NT2/D1 (cell line): ENCODE data around the gene MALRD1.

Experiments
- DNase-seq: peaks from one replicate; pipeline ENCODE4 v3.0.0-alpha.2; 2011; ENCODE audit warnings: low read depth, low spot score
- H3K27me3 ChIP-seq: 2 replicates; pipeline ENCODE4 v1.6.0; 2011; ENCODE audit warnings: mild to moderate bottlenecking; ENCODE audit not compliant: insufficient read length, insufficient read depth
- H3K36me3 ChIP-seq: 2 replicates; pipeline ENCODE4 v1.6.1; 2011; ENCODE audit warnings: mild to moderate bottlenecking, low read length, mixed read lengths; ENCODE audit not compliant: insufficient read depth, insufficient read length
- H3K4me1 ChIP-seq: 2 replicates; pipeline ENCODE4 v1.5.1; 2011; ENCODE audit not compliant: insufficient read depth, insufficient read length
- H3K4me3 ChIP-seq: 2 replicates; pipeline ENCODE4 v1.5.1; 2011; ENCODE audit warnings: low read depth; ENCODE audit not compliant: insufficient read length
- H3K9ac ChIP-seq: 2 replicates; pipeline ENCODE4 v1.6.0; 2011; ENCODE audit warnings: low read depth; ENCODE audit not compliant: insufficient read length
- H3K9me3 ChIP-seq: 2 replicates; pipeline ENCODE4 v1.5.1; 2011; ENCODE audit warnings: mild to moderate bottlenecking, low read length; ENCODE audit not compliant: insufficient read depth
- SUZ12 ChIP-seq: IDR thresholded peaks from 2 replicates; pipeline ENCODE4 v1.6.1; 2011; ENCODE audit not compliant: insufficient read length, insufficient read depth; ENCODE audit errors: extremely low read depth
- YY1 ChIP-seq: IDR thresholded peaks from 2 replicates; pipeline ENCODE4 v1.6.1; 2011; ENCODE audit not compliant: insufficient read length, insufficient read depth
- ZNF274 ChIP-seq: IDR thresholded peaks from 2 replicates; pipeline ENCODE4 v1.6.1; 2011; ENCODE audit warnings: mild to moderate bottlenecking, low read depth, low read length

The MALRD1 gene

DNA sequence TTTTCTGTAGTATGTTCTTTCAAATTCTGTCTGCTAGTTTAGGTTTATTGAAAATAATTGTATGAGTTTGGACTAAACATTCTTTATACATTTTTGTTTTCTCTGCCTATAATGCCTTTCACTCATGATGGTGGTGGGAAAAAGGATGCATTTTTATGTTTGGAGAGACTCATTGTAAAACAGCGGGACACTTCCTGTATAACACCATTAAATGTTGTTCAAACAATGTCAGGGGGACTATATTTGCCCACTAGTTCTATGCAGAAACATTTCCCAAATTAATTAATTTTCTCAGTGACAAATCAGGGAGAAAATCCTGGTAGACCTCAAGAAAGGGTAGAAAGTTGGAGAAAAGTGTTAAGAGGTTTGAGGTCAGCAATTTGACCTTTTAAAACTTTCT lies 207.7 kb downstream of the MALRD1 start:
- TF ChIP-seq ZNF274 (no peak), YY1 (no peak), SUZ12 (no peak)
- H3K4me3 ChIP-seq: no peak overlapping the region
- no peaks in the 10 kb centered on the region for H3K4me1 ChIP-seq
- H3K27me3 ChIP-seq: no peaks in the 10 kb centered on the region
- H3K9me3 ChIP-seq: no peaks in the 10 kb centered on the region
- DNase-seq: no peak
- no peak overlapping the region for H3K9ac ChIP-seq
- H3K36me3 ChIP-seq: no peaks in the 10 kb centered on the region

DNA sequence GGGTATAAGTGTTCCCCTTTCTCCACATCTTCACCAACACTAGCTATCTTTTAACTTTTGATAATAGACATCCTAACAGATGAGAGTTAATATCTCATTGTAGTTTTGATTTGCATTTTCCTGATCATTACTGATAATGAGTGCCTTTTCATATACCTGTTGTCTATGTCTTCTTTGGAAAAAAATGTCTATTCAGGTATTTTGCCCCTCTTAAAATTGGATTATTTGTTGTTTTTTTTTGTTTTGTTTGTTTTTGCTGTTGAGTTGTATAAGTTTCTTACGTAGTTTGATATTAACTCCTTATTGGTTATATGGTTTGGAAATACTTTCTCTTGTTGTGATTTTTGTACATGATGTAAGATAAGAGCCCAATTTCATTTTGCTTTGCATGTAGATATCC lies 214.7 kb downstream of the MALRD1 start:
- no peaks in the 10 kb centered on the region for H3K36me3 ChIP-seq
- no peaks in the 10 kb centered on the region for H3K9me3 ChIP-seq
- no peaks in the 10 kb centered on the region for H3K4me1 ChIP-seq
- H3K4me3 ChIP-seq: no peak overlapping the region
- DNase-seq: no peak
- H3K9ac ChIP-seq: no peak overlapping the region
- TF ChIP-seq SUZ12: no peak
- TF ChIP-seq ZNF274: no peak
- TF ChIP-seq YY1: no peak
- H3K27me3 ChIP-seq: no peaks in the 10 kb centered on the region

DNA sequence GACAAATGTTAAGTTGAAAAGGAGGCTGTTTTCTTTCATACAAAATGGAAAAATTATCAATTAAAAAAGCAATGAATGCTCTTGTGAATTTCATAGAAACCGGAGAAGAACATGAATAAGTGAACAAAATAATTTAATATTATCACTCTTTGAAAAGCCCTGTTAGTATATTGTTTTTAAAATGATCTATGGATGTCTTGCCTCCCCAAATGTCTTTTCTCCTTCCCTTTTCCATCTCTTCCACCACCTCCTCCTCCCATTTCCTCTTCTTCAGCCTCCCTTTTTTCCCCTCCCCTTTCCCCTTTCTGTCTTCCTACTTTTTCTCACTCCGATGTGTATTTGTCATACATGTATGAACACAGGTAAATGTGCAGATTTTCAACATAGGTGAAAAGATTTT lies 234.7 kb downstream of the MALRD1 start:
- no peaks in the 10 kb centered on the region for H3K9me3 ChIP-seq
- no peak overlapping the region for H3K4me3 ChIP-seq
- DNase-seq: no peak
- TF ChIP-seq YY1 (no peak), SUZ12 (no peak), ZNF274 (no peak)
- no peaks in the 10 kb centered on the region for H3K27me3 ChIP-seq
- H3K9ac ChIP-seq: no peak overlapping the region
- no peaks in the 10 kb centered on the region for H3K4me1 ChIP-seq
- H3K36me3 ChIP-seq: no peaks in the 10 kb centered on the region

DNA sequence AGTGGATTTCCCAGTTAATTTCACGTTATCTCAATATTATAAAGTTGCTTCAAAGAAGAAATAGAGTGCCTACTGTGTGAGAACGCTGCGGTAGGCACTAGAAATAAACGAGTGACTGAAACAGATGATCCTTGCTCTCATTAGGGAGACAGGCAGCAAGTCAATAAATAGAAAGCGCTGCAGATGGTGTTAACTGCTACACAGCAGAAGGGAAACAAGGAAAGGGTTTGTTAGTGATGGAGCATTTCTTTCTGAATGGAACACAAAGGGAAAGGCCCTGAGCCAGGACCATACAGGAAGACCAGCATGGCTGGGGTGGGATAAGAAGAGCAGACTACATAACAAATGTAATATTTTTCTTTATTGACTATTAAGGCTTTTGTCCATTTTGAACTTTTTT lies 235.2 kb downstream of the MALRD1 start:
- no peak for DNase-seq

DNA sequence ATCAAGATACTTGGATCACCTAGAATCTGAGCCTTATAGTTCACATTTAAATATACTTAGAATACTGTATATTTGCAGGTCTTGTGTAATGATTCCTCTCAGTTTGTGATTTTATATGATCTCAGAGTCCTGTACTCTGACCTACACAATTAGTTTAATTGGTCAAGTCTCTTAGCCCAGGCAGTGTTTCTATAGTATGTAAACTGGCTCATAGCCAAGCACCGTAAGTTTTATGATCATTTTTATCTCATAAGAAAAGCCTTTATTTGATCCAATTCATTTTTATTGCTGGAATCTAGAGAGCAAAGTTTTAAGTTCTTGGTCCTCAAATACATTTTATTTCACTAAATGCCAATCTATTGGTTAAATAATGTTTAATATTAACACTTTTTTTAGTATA lies 242.2 kb downstream of the MALRD1 start:
- Histone ChIP-seq H3K27me3 (no peaks in the 10 kb centered on the region), H3K36me3 (no peaks in the 10 kb centered on the region), H3K9ac (no peak overlapping the region), H3K4me1 (no peaks in the 10 kb centered on the region), H3K4me3 (no peak overlapping the region), H3K9me3 (no peaks in the 10 kb centered on the region)
- DNase-seq: no peak
- no peak for TF ChIP-seq YY1
- no peak for TF ChIP-seq SUZ12
- TF ChIP-seq ZNF274: no peak

More for the DNA sequence above, 235.2 kb downstream of the MALRD1 start:
- Histone ChIP-seq H3K36me3 (no peaks in the 10 kb centered on the region), H3K9ac (no peak overlapping the region), H3K27me3 (no peaks in the 10 kb centered on the region), H3K4me1 (no peaks in the 10 kb centered on the region), H3K9me3 (no peaks in the 10 kb centered on the region), H3K4me3 (no peak overlapping the region)
- no peak for TF ChIP-seq ZNF274
- TF ChIP-seq SUZ12: no peak
- TF ChIP-seq YY1: no peak

DNA sequence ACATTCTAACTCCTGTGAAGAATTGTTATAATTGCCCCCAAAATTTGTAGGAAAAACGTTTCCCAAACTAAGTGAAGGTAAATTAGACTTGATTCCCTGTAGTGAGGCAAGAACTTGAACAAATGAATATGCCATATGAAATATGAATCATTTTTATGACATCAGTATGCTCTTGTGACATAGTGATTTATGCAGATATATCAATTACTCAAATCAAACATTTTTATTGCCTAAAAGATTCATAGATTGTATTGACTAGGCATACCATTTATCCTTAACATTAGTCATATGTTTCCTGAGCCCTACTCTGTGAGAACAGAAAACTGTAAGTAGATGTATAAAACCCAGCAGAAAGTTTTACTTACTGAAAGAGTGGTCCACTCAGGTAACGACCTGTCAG lies 245.6 kb downstream of the MALRD1 start:
- TF ChIP-seq YY1: no peak
- no peak for TF ChIP-seq ZNF274
- TF ChIP-seq SUZ12: no peak
- Histone ChIP-seq H3K4me1 (no peaks in the 10 kb centered on the region), H3K9me3 (no peaks in the 10 kb centered on the region), H3K36me3 (no peaks in the 10 kb centered on the region), H3K27me3 (no peaks in the 10 kb centered on the region), H3K9ac (no peak overlapping the region), H3K4me3 (no peak overlapping the region)
- no peak for DNase-seq

DNA sequence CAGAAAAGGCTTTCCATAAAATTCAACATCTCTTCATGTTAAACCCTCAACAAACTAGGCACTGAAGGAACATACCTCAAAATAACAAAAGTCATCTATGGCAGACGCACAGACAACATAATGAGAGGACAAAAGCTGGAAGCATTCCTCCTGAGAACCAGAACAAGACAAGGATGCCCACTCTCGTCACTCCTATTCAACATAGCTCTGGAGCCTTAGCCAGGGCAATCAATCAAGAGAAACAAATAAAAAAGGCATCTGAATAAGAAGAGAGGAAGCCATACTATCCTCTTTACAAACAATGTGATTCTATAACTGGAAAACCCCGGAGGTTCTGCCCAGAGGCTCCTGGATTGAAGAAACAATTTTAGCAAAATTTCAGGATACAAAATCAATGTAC lies 251.0 kb downstream of the MALRD1 start:
- no peak for TF ChIP-seq SUZ12
- TF ChIP-seq YY1: no peak
- no peak for TF ChIP-seq ZNF274
- DNase-seq: no peak

DNA sequence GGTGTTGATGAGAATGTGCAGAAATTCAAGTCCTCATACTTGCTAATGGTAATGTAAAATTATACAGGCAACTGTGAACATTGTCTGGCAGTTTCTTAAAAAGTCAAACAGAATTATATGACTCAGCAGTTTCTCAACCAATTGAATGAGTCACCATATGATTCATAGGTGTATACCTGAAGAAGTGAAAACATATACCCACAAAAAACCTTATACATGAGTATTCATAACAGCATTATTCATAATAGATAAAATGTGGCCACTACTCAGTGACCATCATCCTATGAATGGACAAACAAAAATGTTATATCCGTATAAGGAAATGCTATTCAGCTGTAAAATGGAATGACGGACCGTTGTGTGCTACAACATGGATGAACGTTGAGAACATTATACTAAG lies 253.5 kb downstream of the MALRD1 start:
- no peak overlapping the region for H3K4me3 ChIP-seq
- H3K4me1 ChIP-seq: no peaks in the 10 kb centered on the region
- no peak overlapping the region for H3K9ac ChIP-seq
- TF ChIP-seq ZNF274 (no peak), YY1 (no peak), SUZ12 (no peak)
- DNase-seq: no peak
- H3K36me3 ChIP-seq: no peaks in the 10 kb centered on the region
- no peaks in the 10 kb centered on the region for H3K9me3 ChIP-seq
- H3K27me3 ChIP-seq: no peaks in the 10 kb centered on the region

More for the DNA sequence above, 251.0 kb downstream of the MALRD1 start:
- Histone ChIP-seq H3K27me3 (no peaks in the 10 kb centered on the region), H3K36me3 (no peaks in the 10 kb centered on the region), H3K4me1 (no peaks in the 10 kb centered on the region), H3K9ac (no peak overlapping the region), H3K9me3 (no peaks in the 10 kb centered on the region), H3K4me3 (no peak overlapping the region)
